Coronary artery (tissue), 2 donors: ENCODE data around the gene VTA1.
"Not testable (repeated sequence)": the region's sequence is repeated elsewhere in the genome, so short reads cannot be mapped to it uniquely, and the experiment has no call there.

Experiments used
- DNase-seq: peaks from one replicate; pipeline ENCODE4 v3.0.0-alpha.2; 2017; ENCODE audit warnings: low spot score
- H3K27ac ChIP-seq, 2 donors: fragments of 200-600 bp; sonication (generic); one replicate each; pipeline ENCODE4 v1.5.1; 2016 to 2019
- H3K4me3 ChIP-seq: fragments of 200-600 bp; sonication (generic); 2 replicates; pipeline ENCODE4 v1.5.1; 2016; ENCODE audit warnings: mild to moderate bottlenecking, moderate library complexity
- CTCF ChIP-seq: fragments of 200-600 bp; sonication (generic); IDR thresholded peaks from one replicate; pipeline ENCODE4 v1.5.1; 2019; ENCODE audit warnings: antibody characterized with exemption

VTA1 gene

GRCh38 chr6:142155091-142155490 lies 8.0 kb downstream of the VTA1 start:
- H3K27ac ChIP-seq: no peak overlapping the region
- no peak overlapping the region for H3K4me3 ChIP-seq
- TF ChIP-seq CTCF: no peak
- DNase-seq: no peak

DNA sequence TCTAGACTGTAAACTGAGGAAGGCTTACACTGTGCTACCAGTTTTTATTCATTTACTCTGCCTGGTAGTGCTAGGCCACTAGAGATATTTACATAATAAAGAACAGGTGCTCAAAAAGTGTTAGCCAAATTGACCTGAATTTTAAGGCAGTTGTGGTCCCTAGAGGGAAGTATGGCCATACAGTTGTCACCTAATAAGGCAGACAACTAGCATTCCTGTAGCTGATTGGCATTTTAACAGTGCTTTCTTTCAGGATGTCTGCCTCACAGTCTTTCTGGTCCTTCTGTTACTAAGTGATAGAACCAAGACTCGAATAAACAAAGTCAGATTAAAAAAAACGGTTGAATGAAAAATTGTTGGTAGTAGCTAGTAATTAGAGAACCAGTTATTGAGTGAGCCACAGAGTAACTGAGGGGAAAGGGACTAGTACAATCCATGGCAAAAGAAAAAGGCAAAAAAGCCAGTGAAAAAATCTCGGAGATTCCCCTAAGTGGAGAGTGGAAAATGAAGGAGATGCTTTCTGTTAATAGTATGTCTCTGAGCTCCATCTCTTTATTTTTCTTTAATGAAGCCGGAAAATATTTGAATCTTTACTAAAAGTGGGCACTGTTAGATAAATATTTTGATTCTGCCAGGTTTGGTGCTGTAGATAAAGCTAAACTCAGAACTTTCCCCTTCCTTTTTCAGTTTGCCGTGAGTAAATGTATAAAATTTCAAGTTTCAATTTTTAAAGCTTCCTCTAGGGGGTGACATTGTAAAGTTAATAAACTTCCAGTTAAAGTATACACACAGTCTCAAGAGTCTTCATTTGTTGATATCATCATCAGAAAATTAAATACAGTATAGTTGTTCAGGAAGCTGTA lies 9.1 kb downstream of the VTA1 start:
- DNase-seq: no peak
- no peak overlapping the region for H3K4me3 ChIP-seq
- H3K27ac ChIP-seq: no peak overlapping the region
- TF ChIP-seq CTCF: no peak

GRCh38 chr6:142156758-142157068 lies 9.7 kb downstream of the VTA1 start:
- H3K27ac ChIP-seq, DNase-seq: not testable (repeated sequence)

DNA sequence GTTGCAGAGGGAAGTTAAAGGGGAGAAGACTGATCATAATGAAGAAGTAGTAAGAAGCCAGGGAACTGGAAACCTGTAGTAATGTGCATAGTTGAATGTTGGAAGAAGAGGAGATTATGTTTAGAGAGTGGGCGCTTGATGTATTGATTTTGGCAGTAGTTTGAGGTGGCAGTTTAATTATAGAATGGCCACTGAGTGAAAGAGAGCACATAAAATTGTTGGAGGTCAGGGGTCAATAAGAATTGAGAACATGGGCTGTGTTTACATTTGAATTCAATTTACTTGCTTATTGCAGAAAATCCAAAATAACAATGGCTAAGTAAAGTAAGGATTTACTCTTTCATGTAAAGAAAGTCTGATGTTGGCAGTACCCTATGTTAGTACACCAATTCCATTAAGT lies 15.7 kb downstream of the VTA1 start:
- DNase-seq: no peak
- no peak for TF ChIP-seq CTCF
- no peak overlapping the region for H3K27ac ChIP-seq
- H3K4me3 ChIP-seq: no peak overlapping the region

More at GRCh38 chr6:142156758-142157068, 9.7 kb downstream of the VTA1 start:
- not testable (repeated sequence) for H3K4me3 ChIP-seq

DNA sequence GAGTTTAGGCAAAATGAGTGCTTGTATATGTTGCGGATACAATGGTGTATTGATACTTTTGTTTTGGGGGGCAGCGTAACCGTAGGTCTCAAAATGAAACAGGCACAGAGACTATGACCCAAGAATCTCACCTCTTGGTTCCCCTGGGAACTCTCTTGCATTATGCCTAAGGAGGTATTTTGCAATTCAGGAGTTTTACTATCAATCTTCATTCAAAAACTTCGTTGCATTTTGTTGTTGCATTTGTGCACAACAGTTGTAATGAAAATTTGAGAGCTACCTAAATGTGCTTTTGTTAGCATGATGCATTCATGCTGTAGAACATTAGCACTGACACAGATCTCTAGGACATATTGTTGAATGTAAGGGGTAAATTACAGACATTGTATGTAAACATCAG lies 18.2 kb downstream of the VTA1 start:
- no peak for DNase-seq
- no peak for TF ChIP-seq CTCF
- H3K4me3 ChIP-seq: no peak overlapping the region
- no peak overlapping the region for H3K27ac ChIP-seq

- Histone ChIP-seq H3K4me3 (no peak overlapping the region), H3K27ac (no peak overlapping the region)
- TF ChIP-seq CTCF: no peak
- DNase-seq: no peak
These were observed 20.0 kb downstream of the VTA1 start for GRCh38 chr6:142167071-142167470.

DNA sequence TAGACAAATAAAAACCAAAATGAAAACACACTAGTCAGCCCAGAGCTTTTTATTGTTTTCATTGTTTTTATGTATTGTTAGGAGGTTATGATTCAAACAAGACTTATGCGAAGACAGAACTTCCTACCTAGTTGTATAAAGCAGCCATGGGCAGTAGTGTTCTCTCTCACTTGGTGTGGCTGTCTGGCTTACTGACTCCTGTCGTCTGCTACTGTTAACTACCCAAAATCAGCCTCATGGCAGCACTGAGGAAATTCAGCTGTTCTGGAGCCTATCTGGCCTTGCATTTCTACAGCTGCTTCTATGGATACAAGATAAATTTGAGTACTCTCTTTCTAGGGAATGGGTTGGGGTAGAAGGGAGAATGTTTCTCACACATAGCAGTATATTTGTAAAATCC lies 20.4 kb downstream of the VTA1 start:
- DNase-seq: no peak
- no peak for TF ChIP-seq CTCF

More for the DNA sequence above, 20.4 kb downstream of the VTA1 start:
- Histone ChIP-seq H3K4me3 (no peak overlapping the region), H3K27ac (no peak overlapping the region)
